SU-DHL-6 (cell line): ENCODE data around the gene RPL12.
"Not testable (repeated sequence)": the region's sequence is repeated elsewhere in the genome, so short reads cannot be mapped to it uniquely, and the experiment has no call there.

Experiments used
- EZH2phosphoT487 ChIP-seq: fragments of 200-600 bp; sonication (generic), shearing (Covaris generic); conservative IDR thresholded peaks from 2 replicates; pipeline ENCODE4 v1.6.1; 2018; ENCODE audit warnings: mild to moderate bottlenecking, antibody characterized with exemption, low read length, moderate library complexity, mixed read lengths
- TF ChIP-seq, protein P1 (sequence below): fragments of 200-600 bp; sonication (generic); IDR thresholded peaks from one replicate; pipeline ENCODE4 v1.5.1; 2017; ENCODE audit warnings: antibody characterized with exemption, mild to moderate bottlenecking, low read length, moderate library complexity; ENCODE audit not compliant: insufficient read depth, poor library complexity, severe bottlenecking

DNA sequence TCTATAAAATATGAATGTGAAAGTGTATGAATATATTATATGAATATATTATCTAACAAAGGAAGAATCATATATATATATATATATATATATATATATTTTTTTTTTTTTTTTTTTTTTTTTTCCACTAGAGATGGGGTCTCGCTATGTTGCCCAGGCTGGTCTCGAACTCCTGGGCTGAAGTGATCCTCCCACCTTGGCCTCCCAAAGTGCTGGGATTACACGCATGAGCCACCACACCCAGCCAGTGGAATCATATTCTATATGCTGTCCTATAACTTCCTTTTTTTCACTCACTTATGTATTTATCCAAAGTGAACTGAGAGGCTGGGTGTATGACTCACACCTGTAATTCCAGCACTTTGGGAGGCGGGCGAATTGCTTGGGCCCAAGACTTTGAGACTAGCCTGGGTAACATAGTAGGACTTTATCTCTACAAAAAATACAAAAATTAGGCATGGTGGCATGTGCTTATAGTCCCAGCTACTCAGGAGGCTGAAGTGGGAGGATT lies 15.3 kb upstream of the RPL12 start:
- TF ChIP-seq, protein P1, sequence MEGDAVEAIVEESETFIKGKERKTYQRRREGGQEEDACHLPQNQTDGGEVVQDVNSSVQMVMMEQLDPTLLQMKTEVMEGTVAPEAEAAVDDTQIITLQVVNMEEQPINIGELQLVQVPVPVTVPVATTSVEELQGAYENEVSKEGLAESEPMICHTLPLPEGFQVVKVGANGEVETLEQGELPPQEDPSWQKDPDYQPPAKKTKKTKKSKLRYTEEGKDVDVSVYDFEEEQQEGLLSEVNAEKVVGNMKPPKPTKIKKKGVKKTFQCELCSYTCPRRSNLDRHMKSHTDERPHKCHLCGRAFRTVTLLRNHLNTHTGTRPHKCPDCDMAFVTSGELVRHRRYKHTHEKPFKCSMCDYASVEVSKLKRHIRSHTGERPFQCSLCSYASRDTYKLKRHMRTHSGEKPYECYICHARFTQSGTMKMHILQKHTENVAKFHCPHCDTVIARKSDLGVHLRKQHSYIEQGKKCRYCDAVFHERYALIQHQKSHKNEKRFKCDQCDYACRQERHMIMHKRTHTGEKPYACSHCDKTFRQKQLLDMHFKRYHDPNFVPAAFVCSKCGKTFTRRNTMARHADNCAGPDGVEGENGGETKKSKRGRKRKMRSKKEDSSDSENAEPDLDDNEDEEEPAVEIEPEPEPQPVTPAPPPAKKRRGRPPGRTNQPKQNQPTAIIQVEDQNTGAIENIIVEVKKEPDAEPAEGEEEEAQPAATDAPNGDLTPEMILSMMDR: not testable (repeated sequence)
- TF ChIP-seq EZH2phosphoT487: not testable (repeated sequence)
